ENCODE results near the gene ZFAND2A. TPM values are rescaled to one million over a fixed set of nuclear protein-coding genes. Genes with fewer than 3 reads are reported as not detected.
A peak's percentile ranks its signal among the peaks of the same experiment; 100 is the strongest.

ZFAND2A gene
- total RNA-seq, 2 donors from 2014 or later: 10.2 to 16.2 TPM

DNA sequence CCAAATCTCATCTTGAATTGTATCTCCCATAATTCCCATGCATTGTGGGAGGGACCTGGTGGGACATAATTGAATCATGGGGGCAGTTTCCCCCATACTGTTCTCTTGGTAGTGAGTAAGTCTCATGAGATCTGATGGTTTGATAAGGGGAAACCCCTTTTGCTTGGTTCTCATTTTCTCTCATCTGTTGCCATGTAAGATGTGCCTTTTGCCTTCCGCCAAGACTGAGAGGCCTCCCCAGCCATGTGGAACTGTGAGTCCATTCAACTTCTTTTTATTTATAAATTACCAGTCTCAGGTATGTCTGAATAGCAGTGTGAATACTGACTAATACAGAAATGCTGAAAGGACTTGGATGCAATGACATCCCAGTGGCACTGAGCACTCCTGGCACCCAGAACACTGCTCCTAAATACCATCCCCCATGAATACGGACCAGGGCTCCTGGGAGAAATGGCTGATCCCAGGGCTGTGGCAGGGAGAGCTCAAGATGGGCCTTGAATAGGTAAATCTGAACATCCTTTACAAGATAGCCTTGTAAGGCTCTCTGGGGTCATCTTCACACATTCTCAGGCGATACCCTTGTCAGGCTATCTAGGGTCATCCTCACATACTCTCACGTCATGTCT, 19.4 kb downstream of the ZFAND2A start:
- no peaks in the 10 kb centered on the region for H3K36me3 ChIP-seq
- no peak overlapping the region for H3K27ac ChIP-seq
- no peak overlapping the region for H3K4me3 ChIP-seq
- H3K4me1 ChIP-seq: peaks cover 0 to 26% of the 10 kb centered on the region in 2 donors
- no peaks in the 10 kb centered on the region for H3K27me3 ChIP-seq
- TF ChIP-seq, protein P1, sequence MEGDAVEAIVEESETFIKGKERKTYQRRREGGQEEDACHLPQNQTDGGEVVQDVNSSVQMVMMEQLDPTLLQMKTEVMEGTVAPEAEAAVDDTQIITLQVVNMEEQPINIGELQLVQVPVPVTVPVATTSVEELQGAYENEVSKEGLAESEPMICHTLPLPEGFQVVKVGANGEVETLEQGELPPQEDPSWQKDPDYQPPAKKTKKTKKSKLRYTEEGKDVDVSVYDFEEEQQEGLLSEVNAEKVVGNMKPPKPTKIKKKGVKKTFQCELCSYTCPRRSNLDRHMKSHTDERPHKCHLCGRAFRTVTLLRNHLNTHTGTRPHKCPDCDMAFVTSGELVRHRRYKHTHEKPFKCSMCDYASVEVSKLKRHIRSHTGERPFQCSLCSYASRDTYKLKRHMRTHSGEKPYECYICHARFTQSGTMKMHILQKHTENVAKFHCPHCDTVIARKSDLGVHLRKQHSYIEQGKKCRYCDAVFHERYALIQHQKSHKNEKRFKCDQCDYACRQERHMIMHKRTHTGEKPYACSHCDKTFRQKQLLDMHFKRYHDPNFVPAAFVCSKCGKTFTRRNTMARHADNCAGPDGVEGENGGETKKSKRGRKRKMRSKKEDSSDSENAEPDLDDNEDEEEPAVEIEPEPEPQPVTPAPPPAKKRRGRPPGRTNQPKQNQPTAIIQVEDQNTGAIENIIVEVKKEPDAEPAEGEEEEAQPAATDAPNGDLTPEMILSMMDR (IDR thresholded peaks at IDR 0.05): no peak
- no peak for DNase-seq (ENCODE audit: low spot score)
- no peaks in the 10 kb centered on the region for H3K9me3 ChIP-seq

GRCh38 chr7:1137517-1138167, 22.4 kb downstream of the ZFAND2A start:
- H3K4me3 ChIP-seq: peak overlapping the region; percentile 70 to 79
- no peaks in the 10 kb centered on the region for H3K27me3 ChIP-seq
- no peak for DNase-seq (ENCODE audit: low spot score)
- peaks cover 0 to 18% of the 10 kb centered on the region in 2 donors for H3K4me1 ChIP-seq
- H3K36me3 ChIP-seq: no peaks in the 10 kb centered on the region
- no peaks in the 10 kb centered on the region for H3K9me3 ChIP-seq
- peak overlapping the region; percentile 78 to 88 for H3K27ac ChIP-seq
- TF ChIP-seq, protein P1 (IDR thresholded peaks at IDR 0.05): no peak

GRCh38 chr7:1136841-1137516, 23.0 kb downstream of the ZFAND2A start:
- H3K9me3 ChIP-seq: peaks cover 0 to 4% of the 10 kb centered on the region in 2 donors
- peaks cover 0 to 18% of the 10 kb centered on the region in 2 donors for H3K4me1 ChIP-seq
- peak overlapping the region; percentile 70 to 79 for H3K4me3 ChIP-seq
- no peaks in the 10 kb centered on the region for H3K27me3 ChIP-seq
- no peak for DNase-seq (ENCODE audit: low spot score)
- TF ChIP-seq, protein P1 (IDR thresholded peaks at IDR 0.05): no peak
- peak overlapping the region in 1 of 2 donors; percentile 78 for H3K27ac ChIP-seq
- no peaks in the 10 kb centered on the region for H3K36me3 ChIP-seq

DNA sequence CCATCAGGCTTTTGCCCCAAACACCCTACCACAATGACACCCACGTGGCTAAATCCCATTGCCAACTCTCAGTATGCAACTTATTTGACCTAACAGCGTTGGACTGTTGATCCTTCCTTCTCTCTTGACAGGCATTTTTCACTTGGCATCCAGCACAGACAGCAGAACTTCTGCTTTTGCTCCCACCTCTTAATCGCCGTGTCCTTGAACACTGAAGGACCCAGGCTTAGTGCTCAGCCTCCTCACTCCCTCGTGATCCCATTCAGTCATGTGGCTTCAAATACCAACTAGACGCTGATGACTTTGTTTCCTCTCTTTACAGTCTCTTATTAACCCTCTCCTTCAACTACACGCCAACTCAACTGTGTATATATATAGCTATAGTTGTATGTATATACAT, 25.0 kb downstream of the ZFAND2A start:
- no peak overlapping the region for H3K4me3 ChIP-seq
- no peak for DNase-seq (ENCODE audit: low spot score)
- H3K27ac ChIP-seq: peak overlapping the region; percentile 10 to 45

DNA sequence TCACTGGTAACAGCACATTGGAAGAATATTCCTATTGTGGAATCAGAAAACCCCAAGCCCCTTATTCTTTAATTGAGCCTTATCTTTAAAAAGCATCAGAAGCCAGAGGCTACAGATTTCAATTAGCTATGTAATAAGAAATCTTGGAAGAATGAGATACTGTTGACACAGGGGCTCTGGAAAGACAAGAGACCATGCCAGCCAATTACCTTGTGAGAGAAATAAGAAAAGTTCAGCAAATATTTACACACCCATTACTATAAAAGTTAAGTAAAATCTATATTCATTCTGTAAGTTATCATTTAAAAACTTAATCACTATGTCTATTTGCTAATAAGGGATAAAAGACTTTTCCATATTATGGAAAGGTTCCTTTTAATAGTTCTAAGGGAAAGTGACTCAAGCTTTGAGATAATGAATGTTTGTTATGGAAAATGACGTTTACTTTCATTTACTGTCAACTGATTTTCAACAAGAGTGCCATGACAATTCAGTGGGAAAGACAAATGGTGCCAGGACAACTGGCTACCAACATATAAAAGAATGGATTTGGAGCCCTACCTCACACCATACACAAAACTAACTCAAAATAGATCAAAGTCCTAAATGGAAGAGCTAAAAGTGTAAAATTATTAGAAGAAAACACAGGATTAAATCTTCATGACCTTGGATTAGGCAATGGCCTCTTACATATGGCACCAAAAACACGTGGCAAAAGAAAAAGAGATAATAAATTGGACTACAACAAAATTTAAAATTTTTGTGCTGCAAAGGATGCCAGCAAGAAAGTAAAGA, 28.3 kb downstream of the ZFAND2A start:
- Histone ChIP-seq H3K36me3 (no peaks in the 10 kb centered on the region), H3K4me1 (peaks cover 0 to 1% of the 10 kb centered on the region in 2 donors), H3K27ac (no peak overlapping the region), H3K4me3 (no peak overlapping the region), H3K9me3 (peaks cover 0 to 7% of the 10 kb centered on the region in 2 donors), H3K27me3 (no peaks in the 10 kb centered on the region)
- no peak for DNase-seq (ENCODE audit: low spot score)
- TF ChIP-seq, protein P1 (IDR thresholded peaks at IDR 0.05): no peak

More for the DNA sequence above, 25.0 kb downstream of the ZFAND2A start:
- TF ChIP-seq, protein P1 (IDR thresholded peaks at IDR 0.05): no peak
- no peaks in the 10 kb centered on the region for H3K27me3 ChIP-seq
- peaks cover 0 to 18% of the 10 kb centered on the region in 2 donors for H3K4me1 ChIP-seq
- H3K36me3 ChIP-seq: no peaks in the 10 kb centered on the region
- H3K9me3 ChIP-seq: peaks cover 0 to 7% of the 10 kb centered on the region in 2 donors
